COLO668 (cell line): ENCODE measurements around the gene GTPBP2.

ENCODE experiments used
- DNase-seq: peaks from one replicate; lab custom pipeline; 2025; ENCODE audit not compliant: unreplicated experiment; lab: John Stamatoyannopoulos, UW

The GTPBP2 gene

GRCh38 chr6:43582911-43583310 lies 46.2 kb downstream of the GTPBP2 start:
- DNase-seq, result no peak

DNA sequence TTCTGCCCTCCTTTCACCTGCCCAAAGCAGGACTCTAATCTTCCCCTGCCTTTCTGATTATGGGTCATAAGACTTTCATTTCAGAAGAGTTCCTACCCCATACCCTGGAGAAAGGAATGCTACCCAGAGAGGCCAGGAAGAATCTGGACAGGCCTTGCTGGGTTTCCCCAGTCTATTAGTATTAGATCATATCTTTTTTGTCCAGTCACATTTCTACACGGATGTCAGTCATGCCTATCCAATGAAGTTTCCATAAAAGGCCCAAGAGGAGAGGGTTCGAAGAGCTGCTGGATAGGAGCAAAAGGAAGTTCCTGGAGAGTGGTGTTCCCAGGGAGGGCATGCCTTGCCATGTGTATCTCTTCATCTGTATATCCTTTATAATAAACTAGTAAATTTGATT lies 49.9 kb downstream of the GTPBP2 start:
- no peak for DNase-seq

DNA sequence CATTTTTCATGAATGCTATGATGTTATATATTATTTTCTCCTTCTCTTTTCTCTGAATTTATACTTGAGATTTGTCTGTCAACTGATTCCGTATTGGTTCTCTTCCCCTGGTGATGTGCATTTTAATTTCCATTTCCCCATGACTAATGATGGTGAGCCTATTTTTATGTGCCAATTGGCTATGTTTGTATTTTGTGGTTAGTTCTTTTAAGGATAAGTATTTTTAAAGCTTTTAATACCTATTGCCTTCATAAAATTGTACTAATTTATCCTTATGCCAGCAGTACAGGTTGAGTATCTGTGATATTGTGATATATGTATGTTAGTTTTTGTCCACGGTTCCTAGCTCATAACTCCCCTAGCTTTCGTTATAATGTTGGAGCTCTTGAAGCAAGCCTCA lies 50.3 kb downstream of the GTPBP2 start:
- no peak for DNase-seq

DNA sequence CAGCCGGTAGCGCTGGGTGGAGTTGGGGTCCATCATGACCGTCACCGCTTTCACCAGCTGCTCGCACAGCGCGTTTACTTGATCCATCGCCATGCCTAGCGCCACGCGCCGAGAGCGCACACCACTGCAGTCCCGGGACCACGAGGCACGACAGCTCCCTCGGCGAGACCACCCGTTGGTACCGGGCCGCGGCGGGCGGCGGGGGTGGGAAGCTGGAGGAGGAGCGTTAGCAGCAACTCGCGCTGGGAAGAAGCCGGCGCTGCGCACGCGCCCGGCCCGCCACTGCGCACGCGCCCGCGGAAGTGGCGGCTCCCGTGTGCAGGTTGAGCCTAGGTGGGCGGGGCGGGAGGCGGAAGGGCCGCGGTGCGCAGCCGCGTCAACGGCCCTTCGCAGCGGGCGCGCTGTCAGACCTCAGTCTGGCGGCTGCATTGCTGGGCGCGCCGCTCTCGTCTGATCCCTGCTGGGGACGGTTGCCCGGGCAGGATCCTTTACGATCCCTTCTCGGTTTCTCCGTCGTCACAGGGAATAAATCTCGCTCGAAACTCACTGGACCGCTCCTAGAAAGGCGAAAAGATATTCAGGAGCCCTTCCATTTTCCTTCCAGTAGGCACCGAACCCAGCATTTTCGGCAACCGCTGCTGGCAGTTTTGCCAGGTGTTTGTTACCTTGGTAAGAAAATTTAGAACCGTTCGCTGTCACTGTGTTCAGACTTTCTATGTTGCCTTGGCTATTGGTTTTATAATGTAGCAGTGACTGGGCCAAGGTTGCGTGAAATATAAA lies 53.1 kb downstream of the GTPBP2 start, which contains the start of the genes POLH and XPO5:
TSS of gene POLH (plus strand) at position 414 of the 780 bp plus-strand sequence. CDS start 6,135 bp downstream, outside the sequence.
TSS of gene XPO5 (minus strand) at position 267 of the 780 bp plus-strand sequence. CDS start at position 93, 174 bp downstream.
- DNase-seq, result peak; percentile 93

DNA sequence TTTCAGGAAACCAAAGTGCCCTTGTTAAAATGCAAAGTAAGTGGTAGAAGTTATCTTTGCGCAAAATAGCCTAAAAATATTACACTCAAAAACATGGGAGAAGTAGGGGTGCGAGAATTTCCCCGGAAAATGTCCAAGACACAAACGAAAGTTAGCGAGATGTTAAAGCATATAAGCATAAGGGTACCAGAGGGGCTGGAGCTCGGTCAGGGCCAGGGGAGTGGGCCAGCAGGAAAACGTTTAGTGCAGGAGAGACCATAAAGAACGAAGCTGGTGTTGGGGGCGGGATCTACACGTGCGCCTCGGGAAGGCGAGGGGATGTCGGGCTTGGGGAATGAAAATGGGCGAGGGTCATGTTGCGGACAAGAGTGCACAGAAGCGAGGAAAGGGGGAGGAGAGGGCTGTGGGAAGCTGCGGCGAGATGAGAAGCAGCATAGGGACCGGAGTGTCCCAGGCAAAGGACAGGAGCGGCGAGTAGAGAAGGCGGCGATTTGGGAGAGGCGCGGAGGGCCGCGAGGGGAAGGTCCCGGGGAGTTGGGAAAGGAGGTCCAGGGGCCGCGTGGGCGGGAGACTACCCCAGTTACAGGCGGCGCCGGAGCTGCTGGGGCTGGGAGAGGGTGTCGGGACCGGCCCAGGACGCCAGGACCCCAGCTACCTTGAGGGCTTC lies 53.8 kb downstream of the GTPBP2 start:
- peak; percentile 39 for DNase-seq

- DNase-seq, result no peak
These were observed 57.0 kb downstream of the GTPBP2 start for GRCh38 chr6:43572015-43572414.

DNA sequence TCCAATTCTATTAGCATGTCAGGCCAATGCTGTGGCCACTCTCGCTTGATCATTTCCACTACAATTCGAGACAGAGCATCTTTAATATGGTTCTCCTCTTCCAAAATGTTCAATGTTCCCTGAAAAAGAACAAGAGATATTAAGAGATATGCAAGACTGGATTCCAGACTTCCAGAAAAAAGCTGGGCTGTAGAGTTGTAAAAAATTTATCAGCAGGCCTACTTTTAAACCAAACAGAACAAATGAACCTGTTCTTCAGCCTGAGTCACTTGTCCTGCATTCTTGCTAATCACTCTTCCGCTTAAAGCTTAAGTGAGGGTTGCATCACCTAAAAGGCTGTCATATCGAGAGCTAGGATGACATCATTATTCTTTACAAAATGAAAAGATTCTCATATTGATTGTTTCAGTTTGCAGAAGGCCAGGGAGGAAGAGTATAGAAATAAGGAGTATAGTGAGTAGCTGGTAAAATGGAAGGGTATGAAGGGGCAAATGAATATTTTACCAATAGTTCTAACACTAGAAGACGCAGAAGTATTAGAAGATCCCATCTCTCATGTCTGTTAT lies 58.1 kb downstream of the GTPBP2 start:
- DNase-seq, result no peak
